Cardiac muscle cell (in vitro differentiated cells and primary cell): ENCODE results near the gene S100PBP. TPM values are rescaled to one million over a fixed set of nuclear protein-coding genes. Genes with fewer than 3 reads are reported as not detected.
A peak's percentile ranks its signal among the peaks of the same experiment; 100 is the strongest.

Source experiments
- DNase-seq, 2 donors: peaks; one replicate each; pipeline versions ENCODE4 v3.0.0 to v3.0.0-alpha.2; 2010 to 2017; ENCODE audit warnings: low read depth in 1 of 2, low spot score in 1 of 2
- H3K27ac ChIP-seq: fragments of 200-600 bp; sonication (generic); 2 replicates; pipeline ENCODE4 v1.5.1; 2016
- H3K27me3 ChIP-seq: fragments of 200-600 bp; sonication (generic); 2 replicates; pipeline ENCODE4 v1.6.0; 2016; ENCODE audit warnings: control low read depth
- H3K36me3 ChIP-seq: fragments of 200-600 bp; sonication (generic); 2 replicates; pipeline ENCODE4 v1.5.1; 2016; ENCODE audit warnings: control low read depth
- H3K4me1 ChIP-seq: fragments of 200-600 bp; sonication (generic); 2 replicates; pipeline ENCODE4 v1.8.1; 2017; ENCODE audit warnings: low read depth, mild to moderate bottlenecking, mixed run types
- H3K4me3 ChIP-seq: fragments of 200-600 bp; sonication (generic); 2 replicates; pipeline ENCODE4 v1.5.1; 2016; ENCODE audit warnings: mild to moderate bottlenecking
- H3K9me3 ChIP-seq: fragments of 200-600 bp; sonication (generic); 2 replicates; pipeline ENCODE4 v1.5.1; 2017; ENCODE audit warnings: low read depth, mild to moderate bottlenecking, control low read depth
- CTCF ChIP-seq: IDR thresholded peaks from 2 replicates; pipeline ENCODE4 v1.5.1; 2012; ENCODE audit warnings: low read depth, mild to moderate bottlenecking, low read length
- polyA plus RNA-seq: library from polyadenylated mRNA; unstranded; fragments of >200 nt; fragmentation: Nextera tagmentation; extraction: Ambion mirVana; gene quantifications from 2 replicates; pipeline ENCODE4 v1.2.1, GENCODE V29; 2016
- total RNA-seq: library from RNA; depleted of rRNA; stranded (reverse); fragments of >200 nt; gene quantifications from 2 replicates; pipeline ENCODE4 v1.2.3, GENCODE V29; 2016

S100PBP gene
- total and polyA plus RNA-seq, 2 experiments from 2014 or later, result 30.5 to 40.5 TPM

- no peaks in the 10 kb centered on the region for H3K9me3 ChIP-seq
- peaks cover 44% of the 10 kb centered on the region for H3K36me3 ChIP-seq
- H3K27me3 ChIP-seq, result no peaks in the 10 kb centered on the region
- H3K4me1 ChIP-seq, result peaks cover 14% of the 10 kb centered on the region
- peak in 1 of 2 donors; percentile 51 for DNase-seq
- no peak for TF ChIP-seq CTCF
- H3K27ac ChIP-seq, result no peak overlapping the region
- no peak overlapping the region for H3K4me3 ChIP-seq
These were observed 42.4 kb upstream of the S100PBP start for GRCh38 chr1:32774950-32775634.

GRCh38 chr1:32775640-32776337 is 41.7 kb upstream of the S100PBP start:
- Histone ChIP-seq H3K9me3 (no peaks in the 10 kb centered on the region), H3K27ac (no peak overlapping the region), H3K27me3 (no peaks in the 10 kb centered on the region), H3K4me1 (peaks cover 9% of the 10 kb centered on the region), H3K4me3 (no peak overlapping the region), H3K36me3 (peaks cover 51% of the 10 kb centered on the region)
- no peak for DNase-seq
- TF ChIP-seq CTCF, result no peak

- DNase-seq, result no peak
- no peak overlapping the region for H3K27ac ChIP-seq
- no peaks in the 10 kb centered on the region for H3K27me3 ChIP-seq
- no peaks in the 10 kb centered on the region for H3K9me3 ChIP-seq
- TF ChIP-seq CTCF, result no peak
- peaks cover 73% of the 10 kb centered on the region for H3K36me3 ChIP-seq
- no peak overlapping the region for H3K4me3 ChIP-seq
- H3K4me1 ChIP-seq, result no peaks in the 10 kb centered on the region
These were observed 38.2 kb upstream of the S100PBP start for GRCh38 chr1:32779242-32779641.

GRCh38 chr1:32780005-32780404 is 37.4 kb upstream of the S100PBP start:
- no peaks in the 10 kb centered on the region for H3K4me1 ChIP-seq
- no peaks in the 10 kb centered on the region for H3K9me3 ChIP-seq
- H3K27me3 ChIP-seq, result no peaks in the 10 kb centered on the region
- no peak for TF ChIP-seq CTCF
- peaks cover 70% of the 10 kb centered on the region for H3K36me3 ChIP-seq
- no peak overlapping the region for H3K27ac ChIP-seq
- DNase-seq, result no peak
- no peak overlapping the region for H3K4me3 ChIP-seq

GRCh38 chr1:32780628-32781234 is 36.7 kb upstream of the S100PBP start:
- no peak overlapping the region for H3K4me3 ChIP-seq
- no peaks in the 10 kb centered on the region for H3K4me1 ChIP-seq
- no peaks in the 10 kb centered on the region for H3K9me3 ChIP-seq
- no peak for DNase-seq
- no peaks in the 10 kb centered on the region for H3K27me3 ChIP-seq
- peaks cover 67% of the 10 kb centered on the region for H3K36me3 ChIP-seq
- no peak for TF ChIP-seq CTCF
- H3K27ac ChIP-seq, result no peak overlapping the region
